GM18909 (cell line): ENCODE results near the gene SYPL2.

ENCODE experiments used
- ATAC-seq: cut with Tn5 transposase; IDR thresholded peaks from one replicate; pipeline ENCODE4 v1.9.1; 2021; ENCODE audit warnings: mild to moderate bottlenecking; ENCODE audit not compliant: unreplicated experiment, poor library complexity

Gene SYPL2

DNA sequence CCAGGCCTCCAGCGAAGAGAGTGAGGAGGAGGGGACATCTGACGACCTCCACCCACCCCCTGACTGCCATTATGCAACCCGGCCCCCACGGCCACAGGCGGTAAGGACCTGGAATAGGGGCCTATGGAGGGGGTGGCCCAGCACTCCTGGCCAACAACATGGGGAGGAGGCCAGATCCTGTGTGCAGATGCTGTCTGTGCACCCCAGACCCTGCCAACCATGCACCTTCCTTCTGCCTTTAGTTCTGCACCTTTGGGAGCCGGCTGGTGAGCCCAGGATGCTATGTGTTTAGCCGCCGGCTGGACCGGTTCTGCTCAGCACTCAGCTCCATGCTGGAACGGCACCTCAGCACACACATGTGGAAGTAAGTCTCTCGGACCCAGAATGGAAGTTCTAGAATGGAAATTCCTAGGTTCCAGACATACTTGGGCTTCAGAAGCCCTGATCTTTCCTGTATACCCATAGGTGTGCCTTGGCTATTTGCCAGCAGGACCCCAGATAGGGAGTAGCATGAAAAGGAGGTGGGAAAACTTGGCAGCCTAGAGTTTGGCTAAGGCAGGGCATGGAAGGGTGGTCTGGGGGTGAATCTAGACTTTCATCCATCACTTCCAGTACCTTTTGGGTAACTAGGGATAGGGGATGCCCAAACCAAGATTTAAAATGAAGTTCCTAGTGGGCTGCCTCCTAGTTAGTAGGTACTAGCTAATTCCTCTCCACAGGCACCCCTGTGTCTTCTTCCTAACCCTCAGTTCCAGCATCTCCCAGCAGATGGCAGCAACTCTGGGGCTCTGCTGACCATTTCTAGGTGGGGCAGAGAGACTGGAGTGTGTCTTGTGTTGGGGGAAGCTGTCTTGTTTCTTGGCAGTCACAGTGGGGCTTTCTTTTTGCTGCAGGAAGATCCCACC, 23.9 kb downstream of the SYPL2 start:
- no peak for ATAC-seq

DNA sequence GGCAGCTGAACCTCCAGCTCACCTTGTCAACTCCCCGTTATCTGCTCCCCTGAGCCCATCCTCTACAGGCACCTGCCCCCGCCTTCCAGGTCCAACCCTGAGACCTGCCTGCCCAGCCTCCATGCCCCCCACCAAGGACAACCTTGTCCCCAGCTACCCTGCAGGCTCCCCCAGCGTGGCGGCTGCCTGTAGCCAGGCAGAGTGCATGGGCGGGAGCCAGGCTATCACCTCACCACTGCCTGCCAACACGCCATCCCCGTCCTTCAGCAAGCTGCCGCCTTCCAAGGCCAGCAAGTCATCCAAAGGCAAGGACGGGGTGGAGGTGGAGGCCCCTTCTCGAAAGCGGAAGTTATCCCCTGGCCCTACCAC, 24.6 kb downstream of the SYPL2 start:
- ATAC-seq, result no peak

DNA sequence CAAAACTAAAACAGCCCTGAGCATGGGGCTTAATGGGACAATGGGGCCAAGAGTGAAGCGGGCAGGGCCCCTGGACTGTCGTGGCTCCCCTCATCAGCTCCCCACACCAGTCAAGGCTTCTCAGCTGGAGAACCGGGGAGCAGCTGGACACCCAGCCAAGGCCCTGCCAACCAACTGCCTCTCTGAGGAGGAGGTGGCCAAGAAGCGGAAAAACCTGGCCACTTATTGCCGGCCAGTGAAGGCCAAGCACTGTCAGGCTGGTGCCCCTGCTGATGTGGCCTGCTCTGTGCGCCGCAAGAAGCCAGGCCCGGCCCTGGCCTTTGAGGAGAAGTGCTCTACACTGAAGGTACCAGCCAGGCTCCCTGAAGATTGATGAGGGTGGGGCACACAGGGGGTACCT, 25.0 kb downstream of the SYPL2 start:
- no peak for ATAC-seq

DNA sequence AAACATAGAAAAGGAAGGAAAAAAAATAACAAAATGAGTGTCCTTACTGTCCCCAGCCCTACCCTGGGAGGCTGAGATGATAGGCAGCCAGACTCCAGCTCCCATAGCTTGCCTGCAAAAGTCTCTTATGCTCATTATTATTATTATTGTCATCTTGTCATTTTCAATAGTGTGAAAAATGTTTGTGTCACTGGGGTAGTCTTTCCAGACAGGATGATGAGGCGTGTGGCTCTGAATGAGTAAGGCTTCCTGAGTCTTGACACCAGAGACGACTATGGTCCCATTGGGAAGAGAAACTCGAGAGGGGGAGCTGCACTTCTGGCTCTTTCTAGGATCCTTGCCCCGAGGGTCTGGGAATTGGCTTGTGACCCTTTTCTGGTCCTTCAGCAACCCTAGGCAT, 26.4 kb downstream of the SYPL2 start:
- ATAC-seq, result no peak

DNA sequence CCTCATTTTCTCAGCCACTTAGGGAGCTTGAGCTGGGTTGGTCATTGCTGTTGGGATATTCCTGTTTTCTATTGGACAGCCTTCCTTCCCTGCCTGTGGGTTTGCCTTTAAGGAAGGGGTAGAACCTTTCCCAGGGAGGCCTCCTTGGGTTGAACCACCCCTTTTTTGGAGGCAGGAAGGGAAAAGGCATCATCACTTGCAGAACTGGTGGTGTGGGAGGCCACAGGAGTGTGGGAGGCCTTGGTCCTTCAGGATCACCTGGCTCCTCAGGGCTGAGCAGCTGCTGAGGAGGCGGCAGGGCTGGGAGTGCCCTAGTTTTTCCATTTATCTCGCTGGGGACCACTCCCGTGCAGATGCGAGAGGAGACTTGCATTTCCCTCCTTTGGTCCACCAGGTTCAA, 26.9 kb downstream of the SYPL2 start:
- no peak for ATAC-seq

DNA sequence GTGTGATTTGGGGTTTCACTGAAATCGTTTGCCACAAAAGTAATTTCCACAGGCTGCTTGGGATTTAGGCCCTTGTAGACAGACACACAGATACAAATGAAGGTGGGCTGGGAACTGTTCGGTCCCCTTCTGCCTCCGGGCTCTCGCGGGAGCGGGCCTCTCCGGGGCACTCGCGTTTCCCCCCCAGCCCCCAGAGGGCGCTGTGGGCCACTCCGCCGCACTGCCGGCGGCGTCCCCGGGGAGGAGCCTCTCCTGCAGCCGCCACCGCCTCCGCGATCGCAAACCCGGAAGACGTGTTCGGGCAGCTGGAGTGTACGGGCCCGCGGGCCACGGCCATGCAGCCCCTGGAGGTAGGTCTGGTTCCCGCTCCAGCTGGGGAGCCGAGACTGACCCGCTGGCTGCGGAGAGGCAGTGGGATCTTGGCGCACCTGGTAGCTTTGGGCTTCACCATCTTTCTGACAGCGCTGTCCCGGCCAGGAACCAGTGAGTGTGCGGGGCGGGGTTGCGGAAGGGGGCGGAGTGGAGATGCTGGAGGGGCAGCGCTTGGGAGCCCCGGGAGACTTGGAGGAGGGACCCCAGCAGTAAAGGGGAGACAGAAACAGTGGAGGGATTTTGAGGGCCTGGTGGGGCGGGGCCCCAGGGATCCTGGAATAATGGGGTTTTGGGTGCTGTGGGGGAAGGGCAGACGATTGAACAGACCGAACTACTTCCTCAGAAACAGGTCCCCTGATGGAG, 27.6 kb downstream of the SYPL2 start, which contains the start of gene CYB561D1:
Gene CYB561D1 (plus strand): TSS at position 290 of the 735 bp plus-strand sequence. CDS start 46 bp downstream, at position 336.
- peak; percentile 90 for ATAC-seq

DNA sequence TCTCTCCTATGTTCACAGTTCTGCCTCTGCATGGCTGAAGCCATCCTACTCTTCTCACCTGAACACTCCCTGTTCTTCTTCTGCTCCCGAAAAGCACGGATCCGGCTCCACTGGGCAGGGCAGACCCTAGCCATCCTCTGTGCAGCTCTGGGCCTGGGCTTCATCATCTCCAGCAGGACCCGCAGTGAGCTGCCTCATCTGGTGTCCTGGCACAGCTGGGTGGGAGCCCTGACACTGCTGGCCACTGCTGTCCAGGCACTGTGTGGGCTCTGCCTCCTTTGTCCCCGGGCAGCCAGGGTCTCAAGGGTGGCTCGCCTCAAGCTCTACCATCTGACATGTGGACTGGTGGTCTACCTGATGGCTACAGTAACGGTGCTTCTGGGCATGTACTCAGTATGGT, 29.4 kb downstream of the SYPL2 start:
- no peak for ATAC-seq

DNA sequence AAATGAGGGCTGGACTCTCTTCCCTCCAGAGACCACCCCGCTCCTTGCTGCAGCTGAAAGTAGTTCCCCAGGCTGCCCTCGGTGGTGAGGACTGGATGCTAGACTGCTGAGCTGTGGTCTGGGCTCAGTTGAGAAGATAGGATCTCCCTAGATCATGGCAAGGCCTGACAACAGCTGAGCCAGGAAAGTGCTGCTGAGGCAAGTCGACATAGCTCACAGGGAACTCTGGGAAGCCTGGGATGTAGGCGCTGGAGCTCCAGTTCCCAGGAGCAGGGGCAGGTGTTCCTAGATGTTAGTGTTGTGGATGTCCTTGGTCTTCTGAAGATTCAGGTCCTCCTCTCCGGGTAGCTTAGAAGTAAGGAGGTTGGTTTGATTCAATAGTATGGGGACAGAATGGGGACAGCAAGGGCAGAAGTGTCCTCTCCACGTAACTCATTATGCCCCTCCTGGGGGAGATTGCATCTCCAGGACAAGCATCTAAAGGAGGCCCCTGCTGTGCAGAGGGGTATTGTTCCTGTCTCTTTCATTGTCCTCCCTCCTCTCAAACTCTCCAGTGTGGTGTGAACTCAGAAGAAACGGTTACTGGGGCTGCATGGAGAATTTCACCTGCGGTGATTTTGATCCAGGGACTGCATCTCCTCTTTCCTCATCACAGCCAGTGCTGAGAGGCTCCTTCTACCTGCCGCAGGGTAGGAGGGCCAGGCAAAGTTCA, 31.3 kb downstream of the SYPL2 start:
- no peak for ATAC-seq

DNA sequence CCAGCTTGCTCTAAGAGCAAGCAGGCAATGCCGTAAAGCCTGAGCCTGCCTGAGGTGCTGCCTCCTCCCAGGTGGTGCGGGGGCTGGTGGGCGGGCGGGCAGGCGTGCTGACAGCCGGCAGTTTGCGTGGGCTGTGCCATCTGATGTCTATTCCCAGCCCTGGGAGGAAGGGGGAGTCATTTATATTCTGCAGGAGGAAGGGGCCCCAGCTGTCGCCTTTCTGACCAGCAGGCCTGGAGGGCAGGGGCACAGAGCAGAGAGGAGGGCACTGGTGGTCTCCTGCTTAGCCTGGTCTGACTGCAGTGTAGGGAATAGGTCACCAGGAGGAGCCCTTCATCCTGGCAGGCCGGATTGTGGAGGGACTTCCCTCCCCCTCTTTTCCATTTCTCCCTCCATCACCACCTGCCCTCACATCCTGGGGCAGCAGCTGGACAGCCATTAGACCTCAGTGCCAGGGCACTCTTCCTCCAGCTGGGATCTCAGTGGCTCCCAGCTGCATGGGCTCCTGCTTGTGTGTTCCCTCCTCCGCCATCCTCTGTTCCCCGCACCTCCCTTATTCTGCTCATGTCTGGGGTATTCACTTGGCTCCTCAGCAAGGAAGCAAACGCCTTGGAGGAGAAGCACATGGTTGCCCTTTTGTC, 31.9 kb downstream of the SYPL2 start:
- ATAC-seq, result no peak

DNA sequence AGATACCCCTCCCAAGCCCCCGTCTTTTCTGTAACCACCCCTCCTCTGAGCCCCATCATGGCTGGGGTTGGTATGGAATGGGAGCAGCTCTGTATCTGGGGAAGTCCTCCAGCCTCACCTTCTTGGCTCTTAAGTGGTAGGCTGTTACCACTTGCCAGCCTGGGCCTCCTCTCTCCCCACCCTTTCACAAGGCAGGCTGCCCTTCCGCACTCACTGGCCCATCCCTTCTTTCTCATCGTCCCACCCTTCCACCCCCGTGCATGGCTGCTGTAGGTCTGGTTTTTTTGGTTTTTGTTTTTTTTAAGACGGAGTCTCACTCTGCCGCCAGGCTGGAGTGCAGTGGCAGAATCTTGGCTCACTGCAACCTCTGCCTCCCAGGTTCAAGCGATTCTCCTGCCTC, 32.7 kb downstream of the SYPL2 start:
- no peak for ATAC-seq

DNA sequence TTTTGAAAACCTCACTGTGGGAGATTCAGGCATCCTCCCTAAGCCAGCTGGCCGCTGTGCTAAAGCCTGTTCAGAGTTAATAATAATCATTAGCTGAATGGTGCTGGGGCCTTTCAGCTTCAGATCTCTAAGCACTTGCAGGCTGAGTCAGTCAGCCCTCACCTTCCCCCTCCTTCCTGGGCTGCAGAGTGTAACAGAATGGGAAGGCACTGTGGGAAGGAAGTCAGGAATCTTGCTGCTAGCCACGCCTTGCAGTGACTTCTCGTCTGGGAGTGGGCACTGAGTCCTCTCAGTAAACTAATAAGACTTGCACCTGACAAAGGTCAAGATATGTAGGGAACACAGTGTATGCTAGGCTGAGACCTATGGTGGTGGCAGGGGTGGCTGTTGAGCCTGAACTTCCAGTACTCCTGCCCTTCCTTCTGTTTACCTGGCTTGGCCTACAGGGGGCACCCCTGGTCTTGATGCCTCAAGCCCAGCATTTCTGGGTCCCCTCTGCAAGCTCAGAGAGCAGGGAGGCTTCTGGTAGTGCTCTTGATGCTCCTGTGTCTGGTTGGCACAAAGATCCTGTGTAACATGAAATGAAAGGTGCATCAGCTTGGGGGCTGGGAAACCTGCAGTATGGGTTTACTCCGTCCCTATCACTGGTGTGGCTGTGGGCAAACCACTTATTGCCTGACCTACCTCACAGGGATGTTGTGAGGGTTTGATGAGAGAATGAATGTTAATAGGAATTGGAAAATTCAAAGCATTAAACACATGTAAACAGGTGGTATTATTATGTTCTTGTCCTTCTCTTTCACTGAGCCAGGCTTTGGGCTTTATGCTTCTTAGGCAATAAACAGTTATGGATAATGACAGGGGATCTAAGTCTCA, 33.6 kb downstream of the SYPL2 start:
- ATAC-seq, result no peak

DNA sequence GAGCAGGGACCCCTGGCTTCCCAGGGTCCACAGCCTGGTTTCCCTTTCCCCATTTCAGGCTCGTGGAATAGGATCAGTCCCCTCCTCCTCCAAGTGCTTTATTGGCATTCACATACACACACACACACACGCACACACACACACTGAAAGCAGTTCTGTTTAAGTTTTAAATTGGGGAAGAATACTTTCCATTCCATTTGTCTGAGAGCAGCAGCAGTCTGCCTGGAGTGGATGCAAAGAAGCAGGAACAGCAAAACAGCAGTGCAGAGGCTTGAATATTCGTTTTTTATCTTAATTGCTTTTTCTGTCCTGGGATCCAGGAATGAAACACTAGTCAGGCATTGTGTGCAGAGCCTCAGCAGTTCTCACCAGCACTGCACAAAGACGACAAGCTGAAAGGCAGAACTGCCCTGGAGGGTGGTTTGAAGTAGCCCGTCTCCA, 34.6 kb downstream of the SYPL2 start:
- no peak for ATAC-seq

DNA sequence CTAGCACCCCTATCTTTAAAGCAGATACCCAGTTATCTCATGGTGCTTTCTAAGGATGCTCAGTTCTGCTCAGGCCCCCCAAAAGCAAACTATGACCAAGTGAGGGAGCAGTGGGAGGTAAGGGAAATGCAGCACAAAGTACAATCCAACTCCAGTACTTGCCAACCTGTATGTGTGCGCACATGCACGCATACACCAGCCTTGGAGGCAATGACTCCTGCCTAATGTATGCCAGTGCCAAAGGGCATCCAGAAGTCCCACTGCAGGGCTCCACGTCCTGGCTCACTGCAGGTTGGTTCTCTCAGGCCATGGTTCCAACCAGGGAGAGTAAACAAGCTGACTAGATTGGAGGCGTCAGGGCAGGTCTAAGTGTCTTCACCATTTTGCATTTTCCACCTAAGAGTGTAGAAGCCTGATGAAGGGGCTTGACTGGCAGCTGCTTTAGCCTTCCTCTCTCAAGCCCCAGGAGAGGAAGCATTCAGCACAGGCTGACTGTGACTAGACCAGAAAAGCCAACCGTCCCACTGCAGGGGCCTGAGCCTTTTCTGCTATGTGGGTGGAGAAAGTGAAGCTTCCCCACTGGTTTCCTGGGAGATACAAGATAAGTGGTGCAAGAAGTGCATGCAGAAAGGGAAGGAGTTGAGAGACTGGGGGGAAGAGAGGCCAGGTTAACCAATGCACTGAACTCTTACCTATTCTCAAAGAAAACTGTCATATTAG, 35.5 kb downstream of the SYPL2 start:
- no peak for ATAC-seq

DNA sequence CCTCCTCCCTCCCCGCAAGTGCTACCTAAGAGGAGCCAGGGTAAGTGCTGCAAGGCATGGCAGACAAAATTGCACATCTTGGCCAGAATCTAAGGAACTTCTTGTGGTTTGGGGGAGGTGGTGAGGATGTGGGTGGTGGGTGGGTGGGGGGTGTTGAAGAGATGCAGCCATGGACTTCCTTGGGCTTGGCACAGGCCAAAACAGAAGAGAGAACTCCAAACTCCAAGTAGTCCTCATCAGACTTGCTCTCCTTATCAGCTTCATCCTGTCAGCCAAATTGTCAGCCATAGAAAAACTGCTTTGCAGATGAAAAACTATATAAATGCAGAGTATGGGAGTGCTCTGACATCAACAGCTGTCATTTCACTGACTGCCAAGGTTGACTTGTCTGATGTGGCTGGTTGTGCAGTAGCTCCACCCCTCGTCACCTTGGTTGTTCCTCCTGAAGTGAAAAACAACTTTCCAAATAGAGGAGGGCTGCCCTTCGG, 36.1 kb downstream of the SYPL2 start:
- ATAC-seq, result no peak

DNA sequence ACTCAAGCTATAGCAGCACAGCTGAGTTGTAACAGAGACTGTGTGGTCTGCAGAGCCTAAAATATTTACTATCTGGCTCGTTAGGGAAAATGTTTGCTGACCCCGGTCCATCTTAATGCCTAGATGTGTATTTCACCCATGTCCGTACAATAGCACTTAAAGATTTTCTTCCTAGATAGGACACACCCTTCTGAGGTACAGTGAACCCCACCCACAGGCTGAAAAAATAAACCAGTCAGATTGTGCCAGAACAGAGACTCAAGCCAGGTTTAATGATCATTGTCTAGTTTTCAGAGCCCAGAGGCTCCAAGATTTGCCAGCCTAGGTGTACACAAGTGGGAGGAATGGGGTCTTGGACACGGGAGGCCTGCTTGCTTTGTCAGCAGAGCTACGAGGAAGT, 37.6 kb downstream of the SYPL2 start:
- ATAC-seq, result no peak

DNA sequence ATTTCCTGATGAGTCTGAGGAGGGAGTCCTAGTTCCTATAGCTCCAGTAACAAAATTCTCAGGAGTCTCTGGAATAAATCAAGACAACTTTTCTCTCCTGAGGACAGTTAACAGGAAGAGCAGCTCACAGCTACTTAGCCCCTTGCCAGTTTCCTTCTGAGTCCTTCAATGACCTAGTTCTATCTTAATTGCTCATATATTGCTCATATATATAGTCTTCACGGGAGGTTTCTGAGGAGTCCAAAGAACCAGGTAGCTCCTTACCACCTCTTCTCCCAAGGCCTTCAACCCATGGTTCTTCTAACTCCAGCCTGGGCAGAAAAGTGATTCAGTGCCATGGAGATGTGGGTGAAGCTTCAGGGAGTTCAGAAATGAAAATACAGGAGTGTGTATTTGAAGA, 38.6 kb downstream of the SYPL2 start:
- no peak for ATAC-seq

DNA sequence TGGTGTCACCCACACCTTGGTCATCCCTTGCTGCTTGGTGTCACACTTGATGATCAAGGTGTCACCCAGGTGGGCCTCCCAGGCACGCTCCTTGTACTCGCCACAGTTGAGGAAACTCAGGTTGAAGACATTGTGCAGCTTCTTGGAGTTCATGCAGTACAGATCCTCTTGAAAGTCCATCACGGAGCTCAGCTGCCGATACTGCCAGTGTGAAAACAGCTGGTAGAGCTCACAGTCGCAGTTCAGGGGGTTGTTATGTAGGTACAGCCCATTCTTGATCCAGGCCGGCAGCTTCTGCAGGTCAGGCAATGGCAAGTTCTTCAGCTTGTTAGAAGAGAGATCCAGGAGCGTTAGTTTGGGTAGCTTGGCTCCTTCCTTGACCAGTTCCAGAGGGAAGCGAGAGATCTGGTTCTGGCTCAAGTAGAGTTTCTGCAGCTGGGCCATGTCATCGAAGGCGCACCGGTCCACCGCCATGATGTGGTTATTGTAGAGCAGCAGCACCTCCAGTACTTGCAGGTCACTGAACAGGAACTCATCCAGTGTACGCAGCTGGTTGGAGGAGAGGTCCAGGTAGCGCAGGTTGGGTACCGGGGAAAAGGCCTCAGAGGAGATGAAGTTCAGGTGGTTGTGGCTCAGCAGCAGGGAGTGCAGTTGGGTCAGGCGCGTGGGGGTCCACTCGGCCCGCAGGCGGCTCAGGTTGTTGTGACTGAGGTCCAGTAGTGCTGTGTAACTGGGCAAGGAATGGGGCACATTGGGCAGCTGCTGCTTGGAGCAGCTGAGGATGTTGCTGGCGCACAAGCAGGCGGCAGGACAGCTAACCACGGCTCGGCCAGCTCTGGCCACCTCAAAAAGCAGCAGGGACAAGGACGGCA, 41.9 kb downstream of the SYPL2 start:
- ATAC-seq, result no peak

DNA sequence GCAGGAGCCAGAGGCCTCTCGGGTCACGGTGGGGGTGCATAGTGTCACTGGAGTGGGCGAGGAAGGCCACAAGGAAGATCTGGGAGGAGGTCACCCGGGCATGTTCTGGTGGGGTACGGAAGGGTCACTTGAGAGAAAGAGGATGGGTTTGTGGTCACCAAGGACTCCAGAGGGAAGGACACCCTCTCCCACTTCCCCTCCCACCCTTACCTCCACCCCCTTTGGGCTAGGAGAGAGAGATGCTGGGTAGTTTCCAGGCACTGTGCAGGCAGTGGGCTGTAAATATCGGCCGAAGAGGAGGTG, 42.5 kb downstream of the SYPL2 start:
- no peak for ATAC-seq
